HG03565 (cell line): ENCODE data around the gene CUL5.

ENCODE experiments used
- ATAC-seq: cut with Tn5 transposase; IDR thresholded peaks from one replicate; pipeline ENCODE4 v1.9.1; 2021; ENCODE audit warnings: mild to moderate bottlenecking, moderate library complexity; ENCODE audit not compliant: unreplicated experiment

Gene CUL5

GRCh38 chr11:108008656-108009496 is at the start of gene CUL5:
TSS of gene CUL5 (plus strand) at chr11:108008898. CDS start at chr11:108009349, 451 bp downstream.
- ATAC-seq = peak; percentile 64

- ATAC-seq = no peak
Observed at GRCh38 chr11:107961480-107961879, 47.2 kb upstream of the CUL5 start.

DNA sequence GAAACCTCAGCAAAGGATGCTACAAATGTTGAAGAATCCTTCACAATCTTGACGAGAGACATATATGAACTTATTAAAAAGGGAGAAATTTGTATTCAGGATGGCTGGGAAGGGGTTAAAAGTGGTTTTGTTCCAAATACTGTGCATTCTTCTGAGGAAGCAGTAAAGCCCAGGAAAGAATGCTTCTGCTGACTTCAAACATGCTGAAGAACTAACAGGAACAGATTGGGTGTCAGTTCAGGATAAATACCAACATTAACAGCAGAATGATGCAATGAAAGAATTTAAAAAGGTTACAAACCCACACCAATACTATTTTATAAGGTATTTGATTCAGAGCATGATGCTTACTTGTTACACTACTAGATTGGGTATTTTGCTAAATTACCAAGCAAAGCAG is 46.5 kb upstream of the CUL5 start:
- no peak for ATAC-seq

DNA sequence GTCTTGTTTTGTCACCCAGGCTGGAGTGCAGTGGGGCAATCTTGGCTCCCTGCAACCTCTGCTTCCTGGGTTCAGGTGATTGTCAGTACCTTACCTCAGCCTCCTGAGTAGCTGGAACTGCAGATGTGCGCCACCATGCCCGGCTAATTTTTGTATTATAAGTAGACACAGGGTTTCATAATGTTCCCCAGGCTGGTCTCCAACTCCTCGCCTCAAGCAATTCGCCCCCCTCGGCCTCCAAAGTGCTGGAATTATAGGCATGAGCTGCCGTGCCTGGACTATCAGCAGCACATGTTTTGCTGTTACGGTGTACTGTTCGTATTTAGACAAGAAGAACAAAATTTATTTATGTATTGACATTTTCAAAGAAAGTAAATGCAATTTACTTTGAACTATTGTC is 45.6 kb upstream of the CUL5 start:
- ATAC-seq = no peak

- no peak for ATAC-seq
Observed at GRCh38 chr11:107969219-107969618, 39.5 kb upstream of the CUL5 start.

GRCh38 chr11:107970049-107970448 is 38.6 kb upstream of the CUL5 start:
- no peak for ATAC-seq

DNA sequence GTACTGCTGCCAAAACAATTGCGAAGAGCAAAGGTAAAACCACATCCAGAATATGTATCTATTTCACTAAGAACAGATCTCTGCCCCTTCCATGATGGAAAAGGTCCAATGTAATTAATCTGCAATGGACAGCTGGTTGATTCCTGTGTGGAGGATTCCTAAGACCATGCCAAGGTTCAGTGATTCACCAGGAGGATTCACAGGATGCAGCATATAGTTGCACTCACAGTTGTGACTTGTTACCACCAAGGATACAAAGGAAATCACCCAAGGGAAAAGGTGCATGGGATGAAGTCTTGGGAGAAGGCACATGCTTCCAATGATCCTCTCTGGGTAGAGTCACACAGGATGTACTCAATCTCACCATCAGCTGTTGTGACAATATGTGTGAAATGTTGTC is 35.1 kb upstream of the CUL5 start:
- no peak for ATAC-seq

DNA sequence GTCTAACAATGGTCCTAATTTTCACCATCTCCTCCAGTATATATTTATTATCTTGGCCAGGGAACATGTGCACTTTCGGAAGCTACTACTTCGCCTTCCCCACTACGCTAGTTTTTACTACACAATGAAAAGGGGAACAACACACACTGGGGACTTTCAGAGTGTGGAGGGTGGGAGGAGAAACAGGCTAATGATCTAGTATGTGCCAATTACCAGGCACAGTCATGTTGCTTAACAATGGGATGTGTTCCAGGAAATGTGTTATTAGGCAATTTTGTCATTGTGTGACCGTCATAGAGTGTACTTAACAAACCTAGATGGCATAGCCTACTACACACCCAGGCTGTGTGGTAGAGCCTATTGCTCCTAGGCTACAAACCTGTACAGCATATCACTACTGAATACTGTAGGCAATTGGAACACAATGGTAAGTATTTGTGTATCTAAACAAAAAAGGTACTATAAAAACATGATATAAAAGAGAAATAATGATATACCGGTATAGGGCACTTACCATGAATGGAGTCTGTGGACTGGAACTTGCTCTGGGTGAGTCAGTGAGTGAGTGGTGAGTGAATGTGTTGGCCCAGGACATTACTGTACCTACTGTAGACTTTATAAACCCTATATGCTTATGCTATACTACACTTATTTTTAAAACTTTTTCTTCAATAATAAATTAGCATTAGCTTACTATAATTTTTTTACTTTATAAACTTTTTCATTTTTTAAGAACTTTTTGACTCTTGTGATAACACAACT is 20.1 kb upstream of the CUL5 start:
- ATAC-seq = no peak

GRCh38 chr11:107991868-107992414 is 16.8 kb upstream of the CUL5 start:
- ATAC-seq = no peak

- ATAC-seq = no peak
Observed at GRCh38 chr11:107996006-107996776, 12.5 kb upstream of the CUL5 start.

DNA sequence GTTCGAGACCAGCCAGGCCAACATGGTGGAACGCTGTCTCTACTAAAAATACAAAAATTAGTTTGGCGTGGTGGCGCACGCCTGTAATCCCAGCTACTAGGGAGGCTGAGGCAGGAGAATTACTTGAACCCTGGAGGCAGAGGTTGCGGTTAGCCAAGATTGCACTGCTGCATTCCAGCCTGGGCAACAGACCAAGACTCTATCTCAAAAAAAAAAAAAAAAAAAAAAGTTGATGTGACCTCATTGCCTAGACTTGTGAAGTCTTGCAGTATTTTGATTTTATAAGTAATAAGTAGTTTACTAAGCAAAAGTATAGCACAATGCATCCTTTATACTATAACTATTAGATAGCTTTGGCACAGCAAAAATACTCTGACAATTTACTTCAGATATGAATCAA is 9.9 kb upstream of the CUL5 start:
- ATAC-seq = no peak

- ATAC-seq = peak; percentile 70
Observed at GRCh38 chr11:107999759-108000455, 8.8 kb upstream of the CUL5 start.

GRCh38 chr11:108002476-108002875 is 6.2 kb upstream of the CUL5 start:
- ATAC-seq = no peak

GRCh38 chr11:108003623-108004022 is 5.1 kb upstream of the CUL5 start:
- no peak for ATAC-seq

DNA sequence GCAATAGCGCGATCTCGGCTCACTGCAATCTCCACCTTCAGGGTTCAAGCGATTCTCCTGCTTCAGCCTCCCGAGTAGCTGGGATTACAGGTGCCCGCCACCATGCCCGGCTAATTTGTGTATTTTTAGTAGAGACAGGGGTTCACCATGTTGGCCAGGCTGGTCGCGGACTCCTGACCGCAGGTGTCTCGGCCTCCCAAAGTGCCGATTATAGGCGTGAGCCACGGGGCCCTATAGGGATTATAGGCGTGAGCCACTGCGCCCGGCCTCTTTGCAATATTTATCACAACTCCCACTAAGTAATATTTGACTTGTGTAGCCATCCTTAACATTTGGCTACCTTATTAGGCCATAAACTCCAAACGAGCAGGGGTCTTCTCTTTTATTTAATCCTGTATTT is 879 bp upstream of the CUL5 start:
- no peak for ATAC-seq

DNA sequence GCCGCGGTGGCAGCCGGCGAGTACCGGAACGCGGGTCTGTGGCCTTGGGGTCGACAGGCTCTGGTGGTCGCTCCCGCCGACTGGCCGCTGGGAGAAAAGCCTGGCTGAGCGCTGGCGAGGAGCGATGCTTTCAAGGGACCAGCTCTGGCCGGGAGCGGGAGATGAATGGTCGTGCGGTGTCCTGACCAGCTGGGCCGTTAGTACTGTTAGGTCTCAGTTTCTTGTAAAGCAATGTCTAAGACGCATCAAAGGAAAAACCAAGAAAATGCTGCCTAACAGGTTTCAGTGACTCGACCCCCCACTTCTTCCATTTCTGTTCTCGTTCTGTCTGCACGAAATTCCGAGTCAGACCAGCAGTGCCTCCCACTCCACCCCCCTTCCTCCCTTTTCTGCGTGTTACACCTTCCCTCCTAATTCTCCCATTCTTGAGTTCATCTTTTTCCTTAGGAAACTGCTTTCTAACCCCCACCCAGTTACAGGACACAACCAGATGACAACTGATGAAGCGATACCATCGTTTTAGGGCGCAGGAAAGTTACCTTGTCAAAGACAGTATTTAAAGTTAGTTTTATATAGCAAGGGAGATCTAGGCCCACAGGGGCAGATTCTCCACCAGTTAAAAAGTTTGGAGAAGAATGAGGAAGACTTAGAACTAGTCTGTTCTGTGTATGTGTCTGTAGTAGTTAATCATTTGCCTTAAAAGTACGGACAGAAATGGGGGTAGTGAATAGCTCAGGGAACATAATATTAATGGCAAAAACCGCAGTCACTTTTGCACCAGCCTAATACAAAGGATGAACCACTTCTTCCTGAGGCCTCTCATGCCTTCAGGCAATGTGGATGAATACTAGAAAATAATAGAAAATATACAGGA is 1.0 kb downstream of the CUL5 start:
- ATAC-seq = peak; percentile 12

- no peak for ATAC-seq
Observed at GRCh38 chr11:108012139-108012725, 3.5 kb downstream of the CUL5 start.

DNA sequence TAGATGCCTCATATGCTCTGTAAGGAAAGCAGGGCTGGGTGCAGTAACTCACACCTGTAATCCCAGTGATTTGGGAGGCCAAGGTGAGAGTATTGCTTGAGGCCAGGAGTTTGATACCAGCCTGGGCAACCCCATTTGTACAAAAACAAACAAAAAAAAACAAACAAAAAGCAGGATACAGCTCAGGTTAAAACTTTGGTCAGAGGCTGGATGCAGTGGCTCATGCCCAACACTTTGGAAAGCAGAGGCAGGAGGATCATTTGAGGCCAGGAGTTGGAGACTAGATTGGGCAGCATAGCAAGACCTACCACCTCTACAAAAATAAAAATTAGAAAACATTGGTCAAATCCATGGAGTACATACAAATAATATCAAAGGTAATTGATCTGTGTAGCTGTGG is 7.9 kb downstream of the CUL5 start:
- no peak for ATAC-seq

DNA sequence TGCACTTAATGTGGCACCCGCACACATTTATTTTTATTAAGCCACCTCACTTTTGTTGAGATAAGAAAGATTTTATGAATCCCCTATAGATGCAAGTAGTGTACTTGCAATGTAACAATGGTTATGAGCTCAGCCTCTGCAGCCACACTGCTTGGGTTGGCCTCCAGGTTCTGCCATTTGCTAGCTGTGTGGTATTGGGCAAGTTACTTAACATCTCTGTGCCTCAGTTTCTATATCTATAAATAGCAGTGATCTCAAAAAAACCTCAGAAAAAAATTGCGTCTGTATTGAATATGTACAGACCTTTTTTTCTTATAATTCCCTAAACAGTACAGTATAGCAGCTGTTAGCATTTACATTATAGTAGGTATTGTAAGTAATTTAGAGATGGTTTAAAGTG is 10.0 kb downstream of the CUL5 start:
- ATAC-seq = no peak
